GM12878 (cell line): ENCODE data around the gene PRPF38A. TPM values are rescaled to one million over a fixed set of nuclear protein-coding genes. Genes with fewer than 3 reads are reported as not detected.

Experiments used
- ATAC-seq: fragments of 200-7000 bp; cut with Tn5 transposase; 3 replicates; pipeline ENCODE4 v1.9.1; 2020; ENCODE audit warnings: mild to moderate bottlenecking, moderate library complexity
- BruUV-seq: library from RNA; stranded (reverse); fragments of 400-500 nt; replicated peaks from 2 replicates; lab custom pipeline; 2021; lab: Mats Ljungman, UMichigan
- CTCF ChIA-PET: fragments of 300-600 bp; sonication (Branson Sonifier 250); formaldehyde crosslinking; extraction: SDS; loops from one replicate; lab custom pipeline; 2021; ENCODE audit warnings: inconsistent platforms; lab: Yijun Ruan, JAX
- POLR2A ChIA-PET: fragments of 350-600 bp; formaldehyde crosslinking; extraction: SDS; loops from one replicate; lab custom pipeline; 2021; ENCODE audit warnings: inconsistent platforms; lab: Charles Lee
- RAD21 ChIA-PET: fragments of 300-600 bp; sonication (Branson Sonifier 250); formaldehyde crosslinking; loops from one replicate; lab custom pipeline; 2023; ENCODE audit warnings: antibody characterized with exemption; ENCODE audit not compliant: unreplicated experiment; lab: Charles Lee
- SMC1A ChIA-PET: fragments of 300-600 bp; sonication (Branson Sonifier 250); formaldehyde crosslinking; loops from one replicate; lab custom pipeline; 2023; ENCODE audit not compliant: unreplicated experiment, uncharacterized antibody; lab: Charles Lee
- DNase-seq: peaks from one replicate; pipeline ENCODE4 v3.0.0-alpha.2; 2011; ENCODE audit warnings: low read depth, low spot score
- FAIRE-seq: peaks from 3 replicates; lab custom pipeline; 2011; peaks lifted over from hg19 to GRCh38; lab: Jason Lieb, UNC
- H2AFZ ChIP-seq: 2 replicates; pipeline ENCODE4 v1.6.0; 2011; ENCODE audit warnings: low read depth, low read length, control low read depth; ENCODE audit not compliant: control insufficient read depth
- H3K27ac ChIP-seq: 2 replicates; pipeline ENCODE4 v1.5.1; 2011; ENCODE audit warnings: control low read depth; ENCODE audit not compliant: control insufficient read depth, insufficient read depth
- H3K27me3 ChIP-seq, 2 experiments: replicated peaks in 1 of 2; 2 replicates each; pipeline versions ENCODE4 v1.6.0 to v1.6.1; 2011; ENCODE audit warnings: low read length in 1 of 2; ENCODE audit not compliant: control insufficient read depth in 2 of 2, insufficient read depth in 2 of 2
- H3K36me3 ChIP-seq, 2 experiments: 2 replicates each; pipeline ENCODE4 v1.5.1; 2011; ENCODE audit warnings: low read length in 1 of 2; ENCODE audit not compliant: control insufficient read depth in 2 of 2, insufficient read depth in 2 of 2
- H3K4me1 ChIP-seq: 2 replicates; pipeline ENCODE4 v1.6.1; 2011; ENCODE audit warnings: mild to moderate bottlenecking, low read length, moderate library complexity, mixed read lengths; ENCODE audit not compliant: control insufficient read depth, insufficient read depth
- H3K4me2 ChIP-seq: 2 replicates; pipeline ENCODE4 v1.6.0; 2011; ENCODE audit warnings: control low read depth; ENCODE audit not compliant: control insufficient read depth, insufficient read depth
- H3K4me3 ChIP-seq: fragments of 200-600 bp; sonication (generic); 2 replicates; pipeline ENCODE4 v1.5.1; 2016
- H3K79me2 ChIP-seq: 2 replicates; pipeline ENCODE4 v1.6.0; 2011; ENCODE audit warnings: low read length; ENCODE audit not compliant: control insufficient read depth, insufficient read depth
- H3K9ac ChIP-seq: 2 replicates; pipeline ENCODE4 v1.8.0; 2011; ENCODE audit warnings: low read length, control low read depth, mixed read lengths; ENCODE audit not compliant: control insufficient read depth, insufficient read depth
- H3K9me3 ChIP-seq: replicated peaks from 3 replicates; pipeline ENCODE4 v1.5.1; 2011; ENCODE audit warnings: mild to moderate bottlenecking, low read length; ENCODE audit not compliant: control insufficient read depth, insufficient read depth
- H4K20me1 ChIP-seq: 2 replicates; pipeline ENCODE4 v1.6.0; 2011; ENCODE audit not compliant: control insufficient read depth, insufficient read depth
- DPF2 ChIP-seq: fragments of 450-650 bp; IDR thresholded peaks from 2 replicates; pipeline ENCODE4 v1.6.1; 2017; ENCODE audit warnings: mild to moderate bottlenecking
- E2F4 ChIP-seq: IDR thresholded peaks from 2 replicates; pipeline ENCODE4 v1.6.1; 2012; ENCODE audit warnings: low read depth, low read length, improper control_type of control experiment
- FOS ChIP-seq: IDR thresholded peaks from 3 replicates; pipeline ENCODE4 v1.6.1; 2011; ENCODE audit warnings: borderline replicate concordance; ENCODE audit not compliant: insufficient read length; ENCODE audit errors: extremely low read depth
- FOXK2 ChIP-seq: fragments of 450-650 bp; IDR thresholded peaks from 2 replicates; pipeline ENCODE4 v1.6.1; 2017; ENCODE audit warnings: mild to moderate bottlenecking, moderate library complexity
- HDAC6 ChIP-seq: fragments of 200-600 bp; sonication (generic); IDR thresholded peaks from one replicate; pipeline ENCODE4 v1.8.0; 2017; ENCODE audit warnings: antibody characterized with exemption; ENCODE audit not compliant: unreplicated experiment
- IRF5 ChIP-seq: fragments of 450-650 bp; IDR thresholded peaks from 2 replicates; pipeline ENCODE4 v1.6.1; 2017; ENCODE audit warnings: borderline replicate concordance
- KAT2A ChIP-seq: conservative IDR thresholded peaks from 2 replicates; pipeline ENCODE4 v1.6.1; 2011; ENCODE audit warnings: low read depth, low read length; ENCODE audit not compliant: control insufficient read depth
- LARP7 ChIP-seq: fragments of 450-650 bp; IDR thresholded peaks from 2 replicates; pipeline ENCODE4 v1.6.1; 2017; ENCODE audit warnings: mild to moderate bottlenecking
- PAX5 ChIP-seq: IDR thresholded peaks from 2 replicates; pipeline ENCODE4 v1.6.1; 2011; ENCODE audit warnings: low read depth, low read length, borderline replicate concordance
- POLR2AphosphoS2 ChIP-seq: IDR thresholded peaks from 2 replicates; pipeline ENCODE4 v1.6.1; 2011; ENCODE audit warnings: low read depth, mild to moderate bottlenecking, low read length, improper control_type of control experiment, moderate library complexity
- RB1 ChIP-seq: fragments of 450-650 bp; formaldehyde crosslinking; IDR thresholded peaks from 2 replicates; pipeline ENCODE4 v1.6.1; 2017; ENCODE audit warnings: mild to moderate bottlenecking, borderline replicate concordance
- RCOR1 ChIP-seq: conservative IDR thresholded peaks from 2 replicates; pipeline ENCODE4 v1.6.1; 2012; ENCODE audit warnings: low read depth, low read length, improper control_type of control experiment
- RUNX3 ChIP-seq: IDR thresholded peaks from 2 replicates; pipeline ENCODE4 v1.6.1; 2012; ENCODE audit warnings: low read length, inconsistent platforms
- SKIL ChIP-seq: fragments of 450-650 bp; IDR thresholded peaks from 2 replicates; pipeline ENCODE4 v1.6.1; 2017; ENCODE audit warnings: mild to moderate bottlenecking, low read depth, inconsistent platforms; ENCODE audit not compliant: poor library complexity, severe bottlenecking
- SMAD1 ChIP-seq: fragments of 450-650 bp; IDR thresholded peaks from 2 replicates; pipeline ENCODE4 v1.6.1; 2018; ENCODE audit warnings: mild to moderate bottlenecking, low read depth; ENCODE audit not compliant: partially characterized antibody
- SREBF2 ChIP-seq: IDR thresholded peaks from 2 replicates; pipeline ENCODE4 v1.6.1; 2012; ENCODE audit warnings: mild to moderate bottlenecking, low read length
- TARDBP ChIP-seq: IDR thresholded peaks from 2 replicates; pipeline ENCODE4 v1.6.1; 2016; ENCODE audit warnings: borderline replicate concordance
- WGBS: methylation state at CpG from one replicate; pipeline ENCODE4 v1.1.6; 2016; ENCODE audit warnings: low lambda C conversion rate; ENCODE audit not compliant: insufficient replicate concordance, insufficient coverage; ENCODE audit errors: missing lambda C conversion rate; 5-methylcytosine and 5-hydroxymethylcytosine counted together
- in situ Hi-C: fragments of 300-500 bp; cut with MboI; formaldehyde crosslinking; loops from 9 replicates; pipeline ENCODE4 v1.14.3; 2018; ENCODE audit warnings: mixed read lengths
- intact Hi-C: fragments of 100-400 bp; cut with micrococcal nuclease; formaldehyde crosslinking; loops from one replicate; pipeline ENCODE4 v1.14.2; 2022; ENCODE audit not compliant: unreplicated experiment
- polyA plus RNA-seq, 11 experiments: library from polyadenylated mRNA; depleted of rRNA in 4 of 11; unstranded in 6 of 11; stranded (reverse) in 5 of 11; fragments of >200 nt; fragmentation: Nextera tagmentation in 4 of 11; fragmentation: Illumina TruSeq in 1 of 11; extraction: Ambion mirVana in 4 of 11; extraction: Trizol in 1 of 11; gene quantifications; 1 replicate in 1 of 11; 2 replicates in 10 of 11; pipeline versions ENCODE4 v1.2.1 to v1.2.3, GENCODE V29; 2011 to 2016; ENCODE audit warnings: inconsistent platforms in 2 of 11, missing spikeins in 2 of 11, low read depth in 1 of 11
- total RNA-seq, 4 experiments: library from RNA; depleted of rRNA in 3 of 4; stranded (reverse); fragments of >200 nt in 3 of 4; fragmentation: Illumina TruSeq in 1 of 4; extraction: Trizol in 1 of 4; gene quantifications; 2 replicates each; pipeline versions ENCODE4 v1.2.1 to v1.2.3, GENCODE V29; 2013 to 2021
- TF ChIP-seq, protein P1 (sequence below): fragments of 450-650 bp; IDR thresholded peaks from 2 replicates; pipeline ENCODE4 v1.6.1; 2014; ENCODE audit warnings: mild to moderate bottlenecking

The PRPF38A gene
- total and polyA plus RNA-seq, 10 of the 15 experiments (the other 5 are each of a cell fraction or from before 2014, with no cell fraction given) = 31.6 to 117 (median 77.7) TPM

DNA sequence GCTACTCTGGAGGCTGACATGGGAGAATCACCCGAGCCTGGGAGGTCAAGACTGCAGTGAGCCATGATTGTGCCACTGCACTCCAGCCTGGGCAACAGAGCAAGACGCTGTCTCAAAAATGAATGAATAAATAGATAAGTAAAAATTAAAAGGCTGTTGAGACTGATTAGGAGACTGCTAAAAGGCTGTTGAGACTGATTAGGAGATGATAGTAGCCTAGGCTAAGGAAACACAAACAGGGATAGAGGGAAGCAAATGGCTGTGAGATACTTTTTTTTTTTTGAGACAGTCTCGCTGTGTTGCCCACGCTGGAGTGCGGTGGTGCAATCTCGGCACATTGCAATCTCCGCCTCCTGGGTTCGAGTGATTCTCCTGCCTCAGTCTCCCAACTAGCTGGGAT, 28.4 kb downstream of the PRPF38A start:
- BruUV-seq = no TSS peak
- Histone ChIP-seq H2AFZ (no peak overlapping the region), H3K27me3 (no peaks in the 10 kb centered on the region), H4K20me1 (no peaks in the 10 kb centered on the region), H3K36me3 (peaks cover 3 to 4% of the 10 kb centered on the region in 2 experiments; a peak in 3 of 4 replicates), H3K9me3 (no peaks in the 10 kb centered on the region), H3K79me2 (no peaks in the 10 kb centered on the region), H3K9ac (no peak overlapping the region), H3K27ac (no peak overlapping the region), H3K4me1 (no peaks in the 10 kb centered on the region), H3K4me2 (no peak overlapping the region), H3K4me3 (no peak overlapping the region)
- ChIA-PET RAD21 (interaction anchor here (1.7 kb wide), 1 partner anchor 253 kb away, joined by 3 read pairs; no protein-coding TSS in a partner anchor), SMC1A (interaction anchor here (0.6 to 1.3 kb wide), 3 partner anchors 20 to 38 kb away, joined by 3 to 4 read pairs (median 3); no protein-coding TSS in a partner anchor), POLR2A (no interaction called here), CTCF (no interaction called here)
- DNase-seq (no peak), ATAC-seq (no peak), FAIRE-seq (no peak)
- intact Hi-C loops = no loop called here
- WGBS = over 99% methylated on average over 8 of the region's 8 CpGs
- no peak for TF ChIP-seq DPF2
- TF ChIP-seq SREBF2 = no peak
- TF ChIP-seq SKIL = no peak
- no peak for TF ChIP-seq RB1
- TF ChIP-seq, protein P1, sequence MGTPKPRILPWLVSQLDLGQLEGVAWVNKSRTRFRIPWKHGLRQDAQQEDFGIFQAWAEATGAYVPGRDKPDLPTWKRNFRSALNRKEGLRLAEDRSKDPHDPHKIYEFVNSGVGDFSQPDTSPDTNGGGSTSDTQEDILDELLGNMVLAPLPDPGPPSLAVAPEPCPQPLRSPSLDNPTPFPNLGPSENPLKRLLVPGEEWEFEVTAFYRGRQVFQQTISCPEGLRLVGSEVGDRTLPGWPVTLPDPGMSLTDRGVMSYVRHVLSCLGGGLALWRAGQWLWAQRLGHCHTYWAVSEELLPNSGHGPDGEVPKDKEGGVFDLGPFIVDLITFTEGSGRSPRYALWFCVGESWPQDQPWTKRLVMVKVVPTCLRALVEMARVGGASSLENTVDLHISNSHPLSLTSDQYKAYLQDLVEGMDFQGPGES = no peak
- no peak for TF ChIP-seq IRF5
- no peak for TF ChIP-seq POLR2AphosphoS2
- no peak for TF ChIP-seq LARP7
- TF ChIP-seq FOS = no peak
- TF ChIP-seq TARDBP = no peak
- TF ChIP-seq SMAD1 = no peak
- no peak for TF ChIP-seq RCOR1
- no peak for TF ChIP-seq FOXK2
- no peak for TF ChIP-seq E2F4
- no peak for TF ChIP-seq PAX5
- TF ChIP-seq HDAC6 = no peak
- TF ChIP-seq KAT2A = no peak
- TF ChIP-seq RUNX3 = no peak
- in situ Hi-C loops = no loop called here
